ENCODE measurements around the gene RFNG. TPM values are rescaled to one million over a fixed set of nuclear protein-coding genes. Genes with fewer than 3 reads are reported as not detected.

RFNG gene
- total and polyA plus RNA-seq, 2 of the 13 experiments (the other 11 are each of a cell fraction or from before 2014, with no cell fraction given): 61.4 to 64.0 TPM

DNA sequence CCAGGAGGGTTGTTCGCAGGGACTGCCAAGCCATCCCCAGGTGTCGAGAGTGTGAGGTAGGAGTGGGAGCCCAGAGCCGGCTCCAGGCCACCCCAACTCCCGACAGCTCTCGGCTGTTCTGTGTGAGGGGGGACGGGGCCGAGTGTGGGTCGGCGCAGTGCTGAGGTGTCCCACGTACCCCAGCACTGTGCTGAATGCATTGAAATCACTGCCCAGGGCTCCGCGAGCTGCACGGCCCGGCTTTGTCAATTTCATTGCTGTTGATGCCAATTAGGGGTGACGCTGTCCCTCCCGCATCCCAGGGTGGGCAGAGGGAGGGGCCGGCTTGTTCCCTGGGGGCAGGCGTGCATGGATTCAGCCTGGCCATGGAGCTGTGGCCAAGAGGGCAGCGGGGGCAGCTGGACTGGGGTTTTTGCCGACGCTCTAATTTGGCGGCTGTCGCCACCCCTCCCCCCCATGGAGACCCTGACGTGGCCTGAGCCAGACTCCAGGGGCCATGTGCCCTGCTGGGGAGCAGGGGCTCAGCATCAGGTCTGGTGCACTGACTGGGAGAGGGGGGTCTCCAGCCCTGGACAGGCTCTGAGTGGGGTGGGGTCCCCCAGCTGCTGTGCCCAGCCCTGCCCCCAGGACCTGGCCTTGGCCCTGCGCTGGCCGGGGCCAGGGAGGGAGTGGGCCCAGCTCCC, 43.2 kb downstream of the RFNG start (continued):
- no peak for TF ChIP-seq ZNF496 (CRISPR knock-in tag; IDR thresholded peaks at IDR 0.05; ENCODE audit: insufficient replicate concordance)
- peak; percentile 45 for TF ChIP-seq POLR2G (IDR thresholded peaks at IDR 0.05; ENCODE audit: low read depth, low read length)
- TF ChIP-seq ZNF296 (CRISPR knock-in tag; conservative IDR thresholded peaks at IDR 0.05): no peak
- no peak for TF ChIP-seq TBX3 (IDR thresholded peaks at IDR 0.05; ENCODE audit: borderline replicate concordance)
- no peak for TF ChIP-seq FIP1L1 (IDR thresholded peaks at IDR 0.05; ENCODE audit: borderline replicate concordance, insufficient read depth, low read depth, low read length)
- TF ChIP-seq ZNF782 (CRISPR knock-in tag; IDR thresholded peaks at IDR 0.05; ENCODE audit: borderline replicate concordance): no peak
- TF ChIP-seq ZNF546 (CRISPR knock-in tag; conservative IDR thresholded peaks at IDR 0.05): 0 out of 2 replicates have a peak, but pooled peaks have one; percentile 45
- no peak for TF ChIP-seq SIN3A (IDR thresholded peaks at IDR 0.05; ENCODE audit: borderline replicate concordance, low read depth, low read length)
- no peak for TF ChIP-seq ZNF3 (CRISPR knock-in tag; IDR thresholded peaks at IDR 0.05)
- TF ChIP-seq TCF12 (IDR thresholded peaks at IDR 0.05): no peak
- no peak for TF ChIP-seq TCF12 (CRISPR knock-in tag; IDR thresholded peaks at IDR 0.05)
- no peak for TF ChIP-seq ZZZ3 (CRISPR knock-in tag; IDR thresholded peaks at IDR 0.05; ENCODE audit: borderline replicate concordance)
- no peak for TF ChIP-seq TOE1 (CRISPR knock-in tag; IDR thresholded peaks at IDR 0.05)
- TF ChIP-seq ZNF703 (CRISPR knock-in tag; IDR thresholded peaks at IDR 0.05; ENCODE audit: borderline replicate concordance): no peak
- TF ChIP-seq DMAP1 (CRISPR knock-in tag; IDR thresholded peaks at IDR 0.05): no peak
- TF ChIP-seq FOXO1 (CRISPR knock-in tag; IDR thresholded peaks at IDR 0.05): no peak
- TF ChIP-seq CEBPG (CRISPR knock-in tag; IDR thresholded peaks at IDR 0.05): no peak
- no peak; the same call in 1 of the 2 replicates for TF ChIP-seq GABPB1 (CRISPR knock-in tag; IDR thresholded peaks at IDR 0.05)
- 0 out of 2 replicates have a peak, but pooled peaks have one; percentile 12 for TF ChIP-seq SNRNP70 (IDR thresholded peaks at IDR 0.05; ENCODE audit: low read depth, low read length)
- TF ChIP-seq SRSF9 (IDR thresholded peaks at IDR 0.05; ENCODE audit: borderline replicate concordance, insufficient read depth, low read depth, low read length, poor library complexity, severe bottlenecking): no peak
- TF ChIP-seq RARG (CRISPR knock-in tag; IDR thresholded peaks at IDR 0.05; ENCODE audit: low read depth): no peak
- TF ChIP-seq REPIN1 (CRISPR knock-in tag; IDR thresholded peaks at IDR 0.05; ENCODE audit: borderline replicate concordance, low read depth): no peak
- TF ChIP-seq, protein P1, sequence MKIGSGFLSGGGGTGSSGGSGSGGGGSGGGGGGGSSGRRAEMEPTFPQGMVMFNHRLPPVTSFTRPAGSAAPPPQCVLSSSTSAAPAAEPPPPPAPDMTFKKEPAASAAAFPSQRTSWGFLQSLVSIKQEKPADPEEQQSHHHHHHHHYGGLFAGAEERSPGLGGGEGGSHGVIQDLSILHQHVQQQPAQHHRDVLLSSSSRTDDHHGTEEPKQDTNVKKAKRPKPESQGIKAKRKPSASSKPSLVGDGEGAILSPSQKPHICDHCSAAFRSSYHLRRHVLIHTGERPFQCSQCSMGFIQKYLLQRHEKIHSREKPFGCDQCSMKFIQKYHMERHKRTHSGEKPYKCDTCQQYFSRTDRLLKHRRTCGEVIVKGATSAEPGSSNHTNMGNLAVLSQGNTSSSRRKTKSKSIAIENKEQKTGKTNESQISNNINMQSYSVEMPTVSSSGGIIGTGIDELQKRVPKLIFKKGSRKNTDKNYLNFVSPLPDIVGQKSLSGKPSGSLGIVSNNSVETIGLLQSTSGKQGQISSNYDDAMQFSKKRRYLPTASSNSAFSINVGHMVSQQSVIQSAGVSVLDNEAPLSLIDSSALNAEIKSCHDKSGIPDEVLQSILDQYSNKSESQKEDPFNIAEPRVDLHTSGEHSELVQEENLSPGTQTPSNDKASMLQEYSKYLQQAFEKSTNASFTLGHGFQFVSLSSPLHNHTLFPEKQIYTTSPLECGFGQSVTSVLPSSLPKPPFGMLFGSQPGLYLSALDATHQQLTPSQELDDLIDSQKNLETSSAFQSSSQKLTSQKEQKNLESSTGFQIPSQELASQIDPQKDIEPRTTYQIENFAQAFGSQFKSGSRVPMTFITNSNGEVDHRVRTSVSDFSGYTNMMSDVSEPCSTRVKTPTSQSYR (CRISPR knock-in tag; IDR thresholded peaks at IDR 0.05; ENCODE audit: borderline replicate concordance): 0 out of 2 replicates have a peak, but pooled peaks have one; percentile 16
